ENCODE data around the gene KCNN3. TPM values are rescaled to one million over a fixed set of nuclear protein-coding genes. Genes with fewer than 3 reads are reported as not detected.

Gene KCNN3
- total and polyA plus RNA-seq, 2 of the 8 experiments (the other 6 are each of a cell fraction or from before 2014, with no cell fraction given) = 2.8 to 3.7 TPM

DNA sequence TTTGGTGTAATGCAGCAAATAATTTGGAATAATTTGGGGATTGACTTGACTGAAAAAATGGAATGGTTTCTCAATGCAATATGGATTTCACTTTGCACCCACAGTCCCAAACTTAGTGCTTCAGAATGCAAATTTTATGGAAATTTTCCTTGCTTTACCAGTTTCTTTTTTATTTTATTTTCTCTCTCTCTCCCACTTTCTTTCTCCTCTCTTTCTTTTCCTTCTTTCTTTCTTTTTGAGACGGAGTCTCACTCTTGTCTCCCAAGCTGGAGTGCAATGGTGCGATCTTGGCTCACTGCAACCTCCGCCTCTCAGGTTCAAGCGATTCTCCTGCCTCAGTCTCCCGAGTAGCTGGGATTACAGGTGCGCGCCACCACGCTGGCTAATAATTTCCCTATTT lies 110.3 kb downstream of the KCNN3 start (continued):
- TF ChIP-seq, protein P1, sequence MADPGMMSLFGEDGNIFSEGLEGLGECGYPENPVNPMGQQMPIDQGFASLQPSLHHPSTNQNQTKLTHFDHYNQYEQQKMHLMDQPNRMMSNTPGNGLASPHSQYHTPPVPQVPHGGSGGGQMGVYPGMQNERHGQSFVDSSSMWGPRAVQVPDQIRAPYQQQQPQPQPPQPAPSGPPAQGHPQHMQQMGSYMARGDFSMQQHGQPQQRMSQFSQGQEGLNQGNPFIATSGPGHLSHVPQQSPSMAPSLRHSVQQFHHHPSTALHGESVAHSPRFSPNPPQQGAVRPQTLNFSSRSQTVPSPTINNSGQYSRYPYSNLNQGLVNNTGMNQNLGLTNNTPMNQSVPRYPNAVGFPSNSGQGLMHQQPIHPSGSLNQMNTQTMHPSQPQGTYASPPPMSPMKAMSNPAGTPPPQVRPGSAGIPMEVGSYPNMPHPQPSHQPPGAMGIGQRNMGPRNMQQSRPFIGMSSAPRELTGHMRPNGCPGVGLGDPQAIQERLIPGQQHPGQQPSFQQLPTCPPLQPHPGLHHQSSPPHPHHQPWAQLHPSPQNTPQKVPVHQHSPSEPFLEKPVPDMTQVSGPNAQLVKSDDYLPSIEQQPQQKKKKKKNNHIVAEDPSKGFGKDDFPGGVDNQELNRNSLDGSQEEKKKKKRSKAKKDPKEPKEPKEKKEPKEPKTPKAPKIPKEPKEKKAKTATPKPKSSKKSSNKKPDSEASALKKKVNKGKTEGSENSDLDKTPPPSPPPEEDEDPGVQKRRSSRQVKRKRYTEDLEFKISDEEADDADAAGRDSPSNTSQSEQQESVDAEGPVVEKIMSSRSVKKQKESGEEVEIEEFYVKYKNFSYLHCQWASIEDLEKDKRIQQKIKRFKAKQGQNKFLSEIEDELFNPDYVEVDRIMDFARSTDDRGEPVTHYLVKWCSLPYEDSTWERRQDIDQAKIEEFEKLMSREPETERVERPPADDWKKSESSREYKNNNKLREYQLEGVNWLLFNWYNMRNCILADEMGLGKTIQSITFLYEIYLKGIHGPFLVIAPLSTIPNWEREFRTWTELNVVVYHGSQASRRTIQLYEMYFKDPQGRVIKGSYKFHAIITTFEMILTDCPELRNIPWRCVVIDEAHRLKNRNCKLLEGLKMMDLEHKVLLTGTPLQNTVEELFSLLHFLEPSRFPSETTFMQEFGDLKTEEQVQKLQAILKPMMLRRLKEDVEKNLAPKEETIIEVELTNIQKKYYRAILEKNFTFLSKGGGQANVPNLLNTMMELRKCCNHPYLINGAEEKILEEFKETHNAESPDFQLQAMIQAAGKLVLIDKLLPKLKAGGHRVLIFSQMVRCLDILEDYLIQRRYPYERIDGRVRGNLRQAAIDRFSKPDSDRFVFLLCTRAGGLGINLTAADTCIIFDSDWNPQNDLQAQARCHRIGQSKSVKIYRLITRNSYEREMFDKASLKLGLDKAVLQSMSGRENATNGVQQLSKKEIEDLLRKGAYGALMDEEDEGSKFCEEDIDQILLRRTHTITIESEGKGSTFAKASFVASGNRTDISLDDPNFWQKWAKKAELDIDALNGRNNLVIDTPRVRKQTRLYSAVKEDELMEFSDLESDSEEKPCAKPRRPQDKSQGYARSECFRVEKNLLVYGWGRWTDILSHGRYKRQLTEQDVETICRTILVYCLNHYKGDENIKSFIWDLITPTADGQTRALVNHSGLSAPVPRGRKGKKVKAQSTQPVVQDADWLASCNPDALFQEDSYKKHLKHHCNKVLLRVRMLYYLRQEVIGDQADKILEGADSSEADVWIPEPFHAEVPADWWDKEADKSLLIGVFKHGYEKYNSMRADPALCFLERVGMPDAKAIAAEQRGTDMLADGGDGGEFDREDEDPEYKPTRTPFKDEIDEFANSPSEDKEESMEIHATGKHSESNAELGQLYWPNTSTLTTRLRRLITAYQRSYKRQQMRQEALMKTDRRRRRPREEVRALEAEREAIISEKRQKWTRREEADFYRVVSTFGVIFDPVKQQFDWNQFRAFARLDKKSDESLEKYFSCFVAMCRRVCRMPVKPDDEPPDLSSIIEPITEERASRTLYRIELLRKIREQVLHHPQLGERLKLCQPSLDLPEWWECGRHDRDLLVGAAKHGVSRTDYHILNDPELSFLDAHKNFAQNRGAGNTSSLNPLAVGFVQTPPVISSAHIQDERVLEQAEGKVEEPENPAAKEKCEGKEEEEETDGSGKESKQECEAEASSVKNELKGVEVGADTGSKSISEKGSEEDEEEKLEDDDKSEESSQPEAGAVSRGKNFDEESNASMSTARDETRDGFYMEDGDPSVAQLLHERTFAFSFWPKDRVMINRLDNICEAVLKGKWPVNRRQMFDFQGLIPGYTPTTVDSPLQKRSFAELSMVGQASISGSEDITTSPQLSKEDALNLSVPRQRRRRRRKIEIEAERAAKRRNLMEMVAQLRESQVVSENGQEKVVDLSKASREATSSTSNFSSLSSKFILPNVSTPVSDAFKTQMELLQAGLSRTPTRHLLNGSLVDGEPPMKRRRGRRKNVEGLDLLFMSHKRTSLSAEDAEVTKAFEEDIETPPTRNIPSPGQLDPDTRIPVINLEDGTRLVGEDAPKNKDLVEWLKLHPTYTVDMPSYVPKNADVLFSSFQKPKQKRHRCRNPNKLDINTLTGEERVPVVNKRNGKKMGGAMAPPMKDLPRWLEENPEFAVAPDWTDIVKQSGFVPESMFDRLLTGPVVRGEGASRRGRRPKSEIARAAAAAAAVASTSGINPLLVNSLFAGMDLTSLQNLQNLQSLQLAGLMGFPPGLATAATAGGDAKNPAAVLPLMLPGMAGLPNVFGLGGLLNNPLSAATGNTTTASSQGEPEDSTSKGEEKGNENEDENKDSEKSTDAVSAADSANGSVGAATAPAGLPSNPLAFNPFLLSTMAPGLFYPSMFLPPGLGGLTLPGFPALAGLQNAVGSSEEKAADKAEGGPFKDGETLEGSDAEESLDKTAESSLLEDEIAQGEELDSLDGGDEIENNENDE (IDR thresholded peaks at IDR 0.05; ENCODE audit: insufficient replicate concordance, low read length) = no peak
- TF ChIP-seq EZH2 (IDR thresholded peaks at IDR 0.05; ENCODE audit: low read depth, low read length, severe bottlenecking) (no peak), BACH1 (IDR thresholded peaks at IDR 0.05; ENCODE audit: low read length) (no peak), JUND (IDR thresholded peaks at IDR 0.05; ENCODE audit: low read length) (no peak), SP1 (IDR thresholded peaks at IDR 0.05; ENCODE audit: low read depth, low read length) (no peak), BCL11A (IDR thresholded peaks at IDR 0.05; ENCODE audit: low read depth in 2 of 2, low read length in 2 of 2) (no peak), KDM1A (IDR thresholded peaks at IDR 0.05; ENCODE audit: borderline replicate concordance, low read length) (no peak), CHD2 (IDR thresholded peaks at IDR 0.05; ENCODE audit: low read length) (no peak), SIRT6 (IDR thresholded peaks at IDR 0.05; ENCODE audit: low read length) (no peak), ZNF274 (IDR thresholded peaks at IDR 0.05; ENCODE audit: borderline replicate concordance, extremely low read depth, low read length) (no peak), TAF7 (optimal IDR thresholded peaks at IDR 0.05; ENCODE audit: borderline replicate concordance, low read depth, low read length) (no peak), RFX5 (IDR thresholded peaks at IDR 0.05; ENCODE audit: borderline replicate concordance, low read depth, low read length) (no peak), KDM4A (IDR thresholded peaks at IDR 0.05; ENCODE audit: low read depth, low read length, severe bottlenecking) (no peak)
